SK-N-SH treated with all-trans-retinoic acid at 6 μM for 48 hours (cell line): ENCODE measurements around the gene TGFBR3.

ENCODE experiments used
- ATAC-seq: fragments of 200-7000 bp; cut with Tn5 transposase; 3 replicates; pipeline ENCODE4 v1.9.1; 2020; ENCODE audit warnings: mild to moderate bottlenecking, moderate library complexity
- ARNTL ChIP-seq: fragments of 450-650 bp; formaldehyde crosslinking; IDR thresholded peaks from 2 replicates; pipeline ENCODE4 v1.5.0; 2020; ENCODE audit warnings: low read depth, mild to moderate bottlenecking, moderate library complexity, borderline replicate concordance
- BACH2 ChIP-seq: fragments of 250-450 bp; sonication (Bioruptor Pico); IDR thresholded peaks from 2 replicates; pipeline ENCODE4 v1.9.0; 2021; ENCODE audit warnings: mild to moderate bottlenecking, borderline replicate concordance
- CREB5 ChIP-seq: fragments of 250-450 bp; sonication (Bioruptor Pico); IDR thresholded peaks from 2 replicates; pipeline ENCODE4 v1.5.1; 2020; ENCODE audit warnings: low read depth, mild to moderate bottlenecking, moderate library complexity
- CSDC2 ChIP-seq: fragments of 250-450 bp; sonication (Bioruptor Pico); IDR thresholded peaks from 2 replicates; pipeline ENCODE4 v1.5.0; 2020; ENCODE audit warnings: mild to moderate bottlenecking, moderate library complexity
- CSRNP3 ChIP-seq: fragments of 250-450 bp; sonication (Bioruptor Pico); IDR thresholded peaks from 2 replicates; pipeline ENCODE4 v1.5.1; 2021; ENCODE audit warnings: mild to moderate bottlenecking, moderate library complexity
- ESRRG ChIP-seq: fragments of 250-450 bp; sonication (Bioruptor Pico); IDR thresholded peaks from 2 replicates; pipeline ENCODE4 v1.6.1; 2021; ENCODE audit warnings: mild to moderate bottlenecking
- GLIS3 ChIP-seq: fragments of 250-450 bp; sonication (Bioruptor Pico); IDR thresholded peaks from 2 replicates; pipeline ENCODE4 v1.5.0; 2020; ENCODE audit warnings: mild to moderate bottlenecking, moderate library complexity
- ISL1 ChIP-seq: fragments of 250-450 bp; sonication (Bioruptor Pico); IDR thresholded peaks from 2 replicates; pipeline ENCODE4 v2.1.2; 2022; ENCODE audit warnings: mild to moderate bottlenecking, moderate library complexity
- OSR1 ChIP-seq: fragments of 250-450 bp; sonication (Bioruptor Pico); IDR thresholded peaks from 2 replicates; pipeline ENCODE4 v1.8.0; 2022; ENCODE audit warnings: moderate library complexity, mild to moderate bottlenecking, inconsistent platforms
- POU6F1 ChIP-seq: fragments of 250-450 bp; sonication (Bioruptor Pico); IDR thresholded peaks from 2 replicates; pipeline ENCODE4 v1.8.0; 2021; ENCODE audit warnings: low read depth, mild to moderate bottlenecking, moderate library complexity, borderline replicate concordance
- PPARA ChIP-seq: fragments of 250-450 bp; sonication (Bioruptor Pico); IDR thresholded peaks from 2 replicates; pipeline ENCODE4 v1.5.0; 2020; ENCODE audit warnings: mild to moderate bottlenecking, borderline replicate concordance
- TOX ChIP-seq: fragments of 250-450 bp; sonication (Bioruptor Pico); IDR thresholded peaks from 2 replicates; pipeline ENCODE4 v1.8.0; 2021; ENCODE audit warnings: mild to moderate bottlenecking, moderate library complexity, borderline replicate concordance
- TSHZ2 ChIP-seq: fragments of 250-450 bp; sonication (Bioruptor Pico); IDR thresholded peaks from 2 replicates; pipeline ENCODE4 v1.5.0; 2020; ENCODE audit warnings: mild to moderate bottlenecking, moderate library complexity
- ZC3H10 ChIP-seq: fragments of 250-450 bp; sonication (Bioruptor Pico); IDR thresholded peaks from 2 replicates; pipeline ENCODE4 v1.5.1; 2021; ENCODE audit warnings: mild to moderate bottlenecking, moderate library complexity
- ZFP3 ChIP-seq: fragments of 250-450 bp; sonication (Bioruptor Pico); IDR thresholded peaks from 2 replicates; pipeline ENCODE4 v1.5.0; 2020; ENCODE audit warnings: mild to moderate bottlenecking, moderate library complexity
- ZFP30 ChIP-seq: fragments of 450-650 bp; formaldehyde crosslinking; IDR thresholded peaks from 2 replicates; pipeline ENCODE4 v1.5.0; 2022; ENCODE audit warnings: mild to moderate bottlenecking, moderate library complexity
- ZNF70 ChIP-seq: fragments of 450-650 bp; formaldehyde crosslinking; IDR thresholded peaks from 2 replicates; pipeline ENCODE4 v1.5.0; 2020; ENCODE audit warnings: mild to moderate bottlenecking, moderate library complexity
- ZNF8 ChIP-seq: fragments of 450-650 bp; formaldehyde crosslinking; IDR thresholded peaks from 2 replicates; pipeline ENCODE4 v1.5.0; 2020; ENCODE audit warnings: mild to moderate bottlenecking, moderate library complexity

TGFBR3 gene

GRCh38 chr1:91777196-91777595 is 108.8 kb downstream of the TGFBR3 start:
- TF ChIP-seq POU6F1 (CRISPR knock-in tag) (no peak), ISL1 (CRISPR knock-in tag) (no peak), ARNTL (CRISPR knock-in tag) (no peak), ESRRG (CRISPR knock-in tag) (no peak), GLIS3 (no peak), CREB5 (CRISPR knock-in tag) (no peak), CSDC2 (CRISPR knock-in tag) (no peak), BACH2 (CRISPR knock-in tag) (no peak), TSHZ2 (CRISPR knock-in tag) (no peak), CSRNP3 (CRISPR knock-in tag) (no peak), PPARA (no peak), ZC3H10 (CRISPR knock-in tag) (no peak), OSR1 (no peak), ZFP3 (CRISPR knock-in tag) (no peak), ZNF8 (CRISPR knock-in tag) (no peak)
- ATAC-seq = no peak

- no peak for ATAC-seq
- TF ChIP-seq ARNTL (CRISPR knock-in tag) = no peak
- no peak for TF ChIP-seq CSRNP3 (CRISPR knock-in tag)
- TF ChIP-seq POU6F1 (CRISPR knock-in tag) = no peak
- no peak for TF ChIP-seq ZNF70
- no peak for TF ChIP-seq ZFP30 (CRISPR knock-in tag)
- TF ChIP-seq OSR1 = no peak
- no peak for TF ChIP-seq TSHZ2 (CRISPR knock-in tag)
- no peak for TF ChIP-seq CSDC2 (CRISPR knock-in tag)
- no peak for TF ChIP-seq CREB5 (CRISPR knock-in tag)
- no peak for TF ChIP-seq ZC3H10 (CRISPR knock-in tag)
- no peak for TF ChIP-seq TOX (CRISPR knock-in tag)
- no peak for TF ChIP-seq ESRRG (CRISPR knock-in tag)
- no peak for TF ChIP-seq ISL1 (CRISPR knock-in tag)
- no peak for TF ChIP-seq BACH2 (CRISPR knock-in tag)
These were observed 109.7 kb downstream of the TGFBR3 start for GRCh38 chr1:91776068-91776794.
